Liver (tissue), 9 donors: ENCODE data around the gene MINAR1. TPM values are rescaled to one million over a fixed set of nuclear protein-coding genes. Genes with fewer than 3 reads are reported as not detected.

Source experiments
- DNase-seq: peaks from one replicate; pipeline ENCODE4 v3.0.0-alpha.2; 2017; ENCODE audit warnings: low spot score
- H3K27ac ChIP-seq, 2 donors: one replicate each; pipeline ENCODE4 v1.7.0; 2013; ENCODE audit warnings: inconsistent platforms in 2 of 2, low read length in 2 of 2, control low read depth in 1 of 2, low read depth in 1 of 2, mild to moderate bottlenecking in 1 of 2
- H3K27me3 ChIP-seq, 4 donors: one replicate each; pipeline versions ENCODE4 v1.6.1 to v1.7.0; 2013; ENCODE audit warnings: low read length in 3 of 4, inconsistent platforms in 1 of 4, mild to moderate bottlenecking in 1 of 4, moderate library complexity in 1 of 4; ENCODE audit not compliant: control insufficient read depth in 4 of 4, insufficient read depth in 4 of 4
- H3K36me3 ChIP-seq, 4 donors: one replicate each; pipeline versions ENCODE4 v1.6.1 to v1.7.0; 2013; ENCODE audit warnings: low read length in 3 of 4, mild to moderate bottlenecking in 3 of 4, low read depth in 1 of 4, moderate library complexity in 1 of 4; ENCODE audit not compliant: control insufficient read depth in 4 of 4, insufficient read depth in 3 of 4
- H3K4me1 ChIP-seq, 4 donors: one replicate each; pipeline versions ENCODE4 v1.6.1 to v1.7.0; 2013; ENCODE audit warnings: low read length in 3 of 4, mild to moderate bottlenecking in 3 of 4, moderate library complexity in 1 of 4; ENCODE audit not compliant: control insufficient read depth in 4 of 4, insufficient read depth in 4 of 4
- H3K4me3 ChIP-seq, 3 donors: one replicate each; pipeline versions ENCODE4 v1.6.1 to v1.7.0; 2013; ENCODE audit warnings: low read length in 3 of 3, control low read depth in 1 of 3, low read depth in 1 of 3, mild to moderate bottlenecking in 1 of 3
- H3K9ac ChIP-seq, 2 donors: one replicate each; pipeline ENCODE4 v1.7.0; 2013; ENCODE audit warnings: low read length in 2 of 2, mild to moderate bottlenecking in 2 of 2, moderate library complexity in 2 of 2, control low read depth in 1 of 2, low read depth in 1 of 2
- H3K9me3 ChIP-seq, 4 donors: one replicate each; pipeline versions ENCODE4 v1.6.1 to v1.7.0; 2013; ENCODE audit warnings: low read length in 3 of 4; ENCODE audit not compliant: control insufficient read depth in 4 of 4
- CTCF ChIP-seq: fragments of 150-350 bp; IDR thresholded peaks from 2 replicates; pipeline ENCODE4 v1.5.1; 2017; ENCODE audit warnings: improper control_type of control experiment, low read depth, low read length; ENCODE audit not compliant: missing input control
- FOXA1 ChIP-seq: IDR thresholded peaks from 2 replicates; pipeline ENCODE4 v1.6.1; 2016; ENCODE audit warnings: antibody characterized with exemption
- FOXA2 ChIP-seq: IDR thresholded peaks from 2 replicates; pipeline ENCODE4 v1.6.1; 2016; ENCODE audit warnings: antibody characterized with exemption
- GABPA ChIP-seq, 2 donors: IDR thresholded peaks in 1 of 2; conservative IDR thresholded peaks in 1 of 2; 2 replicates each; pipeline ENCODE4 v1.6.1; 2016; ENCODE audit warnings: antibody characterized with exemption in 2 of 2, mild to moderate bottlenecking in 1 of 2, moderate library complexity in 1 of 2
- HNF4A ChIP-seq, 2 donors: conservative IDR thresholded peaks; 2 replicates each; pipeline ENCODE4 v1.6.1; 2016; ENCODE audit warnings: antibody characterized with exemption in 2 of 2, mild to moderate bottlenecking in 2 of 2
- HNF4G ChIP-seq: IDR thresholded peaks from 2 replicates; pipeline ENCODE4 v1.6.1; 2016; ENCODE audit warnings: antibody characterized with exemption
- NR2F2 ChIP-seq: IDR thresholded peaks from 2 replicates; pipeline ENCODE4 v1.6.1; 2016; ENCODE audit warnings: antibody characterized with exemption
- RAD21 ChIP-seq, 2 donors: IDR thresholded peaks; 2 replicates each; pipeline ENCODE4 v1.6.1; 2016; ENCODE audit warnings: antibody characterized with exemption in 2 of 2, mild to moderate bottlenecking in 2 of 2
- REST ChIP-seq: IDR thresholded peaks from 2 replicates; pipeline ENCODE4 v1.6.1; 2016; ENCODE audit warnings: antibody characterized with exemption, mild to moderate bottlenecking
- RXRA ChIP-seq, 2 donors: IDR thresholded peaks; 2 replicates each; pipeline ENCODE4 v1.6.1; 2017 to 2018; ENCODE audit warnings: antibody characterized with exemption in 2 of 2, mild to moderate bottlenecking in 1 of 2
- SP1 ChIP-seq: IDR thresholded peaks from 2 replicates; pipeline ENCODE4 v1.6.1; 2018; ENCODE audit warnings: antibody characterized with exemption, mild to moderate bottlenecking
- YY1 ChIP-seq: IDR thresholded peaks from 2 replicates; pipeline ENCODE4 v1.6.1; 2016; ENCODE audit warnings: antibody characterized with exemption, mild to moderate bottlenecking
- ZBTB33 ChIP-seq: IDR thresholded peaks from 2 replicates; pipeline ENCODE4 v1.6.1; 2016; ENCODE audit warnings: antibody characterized with exemption
- WGBS: extraction: QIAGEN DNeasy Blood & Tissue Kit; methylation state at CpG from one replicate; pipeline ENCODE4 v1.1.7; 2013; 5-methylcytosine and 5-hydroxymethylcytosine counted together
- polyA plus RNA-seq, 2 donors: library from polyadenylated mRNA; stranded (reverse) in 1 of 2; unstranded in 1 of 2; fragments of 200-250 nt in 1 of 2; fragments of >200 nt in 1 of 2; fragmentation: Nextera tagmentation in 1 of 2; extraction: Ambion mirVana in 1 of 2; gene quantifications; one replicate each; pipeline versions ENCODE4 v1.2.1 to v1.2.3, GENCODE V29; 2013 to 2015
- total RNA-seq, 2 donors: library from RNA; depleted of rRNA; stranded (reverse); fragments of >200 nt; gene quantifications; one replicate each; pipeline ENCODE4 v1.2.3, GENCODE V29; 2014
- TF ChIP-seq, protein P1 (sequence below): IDR thresholded peaks from 2 replicates; pipeline ENCODE4 v1.6.1; 2016; ENCODE audit warnings: antibody characterized with exemption
- donor health status: healthy.
- donor health status: healthy.
- donor health status: healthy.
- donor health status: healthy.
- donor health status: healthy.

MINAR1 gene
- total and polyA plus RNA-seq, 4 donors: 0.01 to 0.14 (median 0.07) TPM

DNA sequence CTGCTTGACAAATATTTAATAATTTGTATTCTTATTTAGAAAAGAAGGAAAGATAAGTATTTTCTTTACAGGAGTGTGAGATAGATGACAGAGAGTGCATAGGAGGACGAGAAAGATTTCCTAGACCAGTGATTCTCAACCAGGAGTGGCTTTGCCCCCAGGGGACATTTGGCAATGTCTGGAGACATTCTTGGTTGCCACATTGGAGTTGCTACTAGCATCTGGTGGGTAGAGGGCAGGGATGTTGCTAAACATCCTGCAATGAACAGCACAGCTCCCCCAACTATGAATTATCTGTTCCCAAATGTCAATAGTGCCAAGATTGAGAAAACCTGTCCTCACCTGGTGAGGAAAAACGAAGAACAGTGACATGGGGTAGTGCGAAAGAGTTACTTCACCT lies 30.8 kb upstream of the MINAR1 start (continued):
- no peak for TF ChIP-seq CTCF
- TF ChIP-seq NR2F2: no peak
- no peak for TF ChIP-seq FOXA1
- TF ChIP-seq SP1: no peak
- no peak for TF ChIP-seq HNF4G

DNA sequence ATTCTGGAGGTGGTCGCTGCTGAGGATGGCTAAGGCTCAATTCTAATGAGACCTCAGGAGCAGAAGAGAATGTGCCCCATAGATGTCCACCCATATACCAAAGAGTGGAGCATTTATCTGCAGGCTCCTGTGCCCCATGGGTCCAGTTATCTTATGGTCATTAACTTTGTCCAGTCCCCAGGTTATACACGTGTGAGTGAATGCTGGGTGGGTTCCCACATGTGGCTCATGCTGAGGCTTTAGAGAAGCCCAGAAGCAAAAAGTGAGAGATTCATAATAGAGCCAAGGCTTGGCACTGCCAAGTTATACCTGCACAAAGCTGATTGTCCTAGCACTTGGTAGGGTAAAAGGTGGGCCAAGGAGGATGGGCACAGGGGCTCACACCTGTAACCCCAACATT lies 30.0 kb upstream of the MINAR1 start:
- no peak overlapping the region for H3K27ac ChIP-seq
- H3K9ac ChIP-seq: no peak overlapping the region
- no peak for TF ChIP-seq HNF4A (conservative IDR thresholded peaks at IDR 0.05)
- no peak for TF ChIP-seq FOXA1
- no peak for TF ChIP-seq FOXA2
- TF ChIP-seq, protein P1, sequence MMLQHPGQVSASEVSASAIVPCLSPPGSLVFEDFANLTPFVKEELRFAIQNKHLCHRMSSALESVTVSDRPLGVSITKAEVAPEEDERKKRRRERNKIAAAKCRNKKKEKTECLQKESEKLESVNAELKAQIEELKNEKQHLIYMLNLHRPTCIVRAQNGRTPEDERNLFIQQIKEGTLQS: no peak
- TF ChIP-seq SP1: no peak
- TF ChIP-seq CTCF: no peak
- no peak for TF ChIP-seq REST
- TF ChIP-seq ZBTB33: no peak
- H3K36me3 ChIP-seq: no peaks in the 10 kb centered on the region
- H3K27me3 ChIP-seq: no peaks in the 10 kb centered on the region
- 86% methylated on average over 2 of the region's 2 CpGs for WGBS
- no peaks in the 10 kb centered on the region for H3K4me1 ChIP-seq
- no peaks in the 10 kb centered on the region for H3K9me3 ChIP-seq
- H3K4me3 ChIP-seq: no peak overlapping the region
- DNase-seq: no peak

GRCh38 chr15:79403501-79403900 lies 28.6 kb upstream of the MINAR1 start:
- H3K9me3 ChIP-seq: no peaks in the 10 kb centered on the region
- no peaks in the 10 kb centered on the region for H3K27me3 ChIP-seq
- H3K27ac ChIP-seq: no peak overlapping the region
- no peak overlapping the region for H3K9ac ChIP-seq
- H3K4me3 ChIP-seq: no peak overlapping the region
- WGBS: 92% methylated on average over 4 of the region's 4 CpGs
- no peaks in the 10 kb centered on the region for H3K4me1 ChIP-seq
- TF ChIP-seq RAD21 (IDR thresholded peaks at IDR 0.05) (no peak), CTCF (no peak), GABPA (IDR thresholded peaks at IDR 0.05 in 1 of 2, conservative IDR thresholded peaks at IDR 0.05 in 1 of 2) (no peak), ZBTB33 (no peak), RXRA (IDR thresholded peaks at IDR 0.05) (no peak), YY1 (no peak), HNF4G (no peak)
- H3K36me3 ChIP-seq: no peaks in the 10 kb centered on the region
- DNase-seq: no peak
